H1 (cell line): ENCODE data around the gene PTK6.

Experiments used
- ASH2L ChIP-seq: fragments of 200-600, 300-600 bp; sonication (generic); IDR thresholded peaks from one replicate; pipeline ENCODE4 v1.7.1; 2017; ENCODE audit warnings: low read length
- POLR2AphosphoS5 ChIP-seq: IDR thresholded peaks from 2 replicates; pipeline ENCODE4 v1.6.1; 2011; ENCODE audit warnings: low read depth, low read length
- SRF ChIP-seq: IDR thresholded peaks from 2 replicates; pipeline ENCODE4 v1.6.1; 2011; ENCODE audit warnings: mild to moderate bottlenecking, low read depth, low read length, moderate library complexity

GRCh38 chr20:63513207-63513606 lies 24.0 kb downstream of the PTK6 start:
- TF ChIP-seq POLR2AphosphoS5, result no peak
- TF ChIP-seq ASH2L, result no peak
- TF ChIP-seq SRF, result no peak
